Ovary (tissue), 9 donors: ENCODE data around the gene C11orf68. TPM values are rescaled to one million over a fixed set of nuclear protein-coding genes. Genes with fewer than 3 reads are reported as not detected.

Experiments
- DNase-seq, 5 donors: peaks; one replicate each; pipeline ENCODE4 v3.0.0-alpha.2; 2019 to 2020
- H3K27ac ChIP-seq, 2 donors: fragments of 200-600 bp; one replicate each; pipeline versions ENCODE4 v1.5.1 to v1.8.0; 2019 to 2022
- H3K27me3 ChIP-seq: fragments of 200-600 bp; one replicate; pipeline ENCODE4 v1.8.0; 2022
- H3K36me3 ChIP-seq: fragments of 200-600 bp; sonication (generic); one replicate; pipeline ENCODE4 v1.5.1; 2019
- H3K4me1 ChIP-seq: one replicate; pipeline ENCODE4 v1.8.1; 2013; ENCODE audit warnings: mild to moderate bottlenecking, moderate library complexity; ENCODE audit not compliant: insufficient read depth
- H3K4me3 ChIP-seq: fragments of 200-600 bp; sonication (generic); one replicate; pipeline ENCODE4 v1.5.1; 2017
- H3K9me3 ChIP-seq, 2 donors: fragments of 200-600 bp in 1 of 2; sonication (generic) in 1 of 2; one replicate each; pipeline versions ENCODE4 v1.5.1 to v1.8.1; 2013 to 2019; ENCODE audit warnings: mild to moderate bottlenecking in 1 of 2, moderate library complexity in 1 of 2
- CTCF ChIP-seq, 3 donors: fragments of 450-650 bp in 2 of 3; fragments of 200-600 bp in 1 of 3; IDR thresholded peaks; one replicate each; pipeline versions ENCODE4 v1.5.1 to v1.8.0; 2016 to 2022; ENCODE audit warnings: antibody characterized with exemption in 3 of 3, mild to moderate bottlenecking in 1 of 3
- EP300 ChIP-seq: sonication (generic); formaldehyde crosslinking; IDR thresholded peaks from one replicate; pipeline ENCODE4 v1.6.1; 2017; ENCODE audit warnings: antibody characterized with exemption
- POLR2A ChIP-seq: fragments of 450-650 bp; IDR thresholded peaks from one replicate; pipeline ENCODE4 v1.6.1; 2017; ENCODE audit warnings: antibody characterized with exemption, mild to moderate bottlenecking, moderate library complexity
- WGBS, 3 donors: extraction: QIAGEN DNeasy Blood & Tissue Kit in 1 of 3; methylation state at CpG; one replicate each; pipeline versions ENCODE4 v1.1.5 to v1.1.7; 2013 to 2017; 5-methylcytosine and 5-hydroxymethylcytosine counted together
- intact Hi-C, 4 donors: fragments of 100-400 bp; cut with DNase I; formaldehyde crosslinking; loops; one replicate each; pipeline versions ENCODE4 v1.11.0 to v1.15.1; 2022 to 2023
- polyA plus RNA-seq, 2 donors: library from polyadenylated mRNA; stranded (reverse); fragments of 200-250 nt in 1 of 2; fragments of 350-450 nt in 1 of 2; fragmentation: Illumina TruSeq in 1 of 2; extraction: RNeasy Lipid Tissue Mini Kit (QIAGEN cat#74804) in 1 of 2; gene quantifications; one replicate each; pipeline ENCODE4 v1.2.3, GENCODE V29; 2013 to 2014
- total RNA-seq, 7 donors: library from RNA; depleted of rRNA in 2 of 7; stranded (reverse); fragments of >200 nt in 2 of 7; fragmentation: NEBNext Ultra II Directional in 3 of 7; extraction: Animal tissue kit (Norgen Biotek cat#: 25700) in 3 of 7; gene quantifications; one replicate each; pipeline versions ENCODE4 v1.1.0 to v1.2.4, GENCODE V29; 2016 to 2023
- donor health status: DM: no; HTN: no; CAD: no; lungs with moderate emphysema.
- donor health status: DM: no; HTN: no; CAD: no.
- donor health status: Bipolar disorder and iron deficiency.
- donor health status: DM: yes; HTN: yes; CAD: no.
- donor health status: DM: no; HTN: no; CAD: no.
- donor health status: DM: yes; HTN: yes; CAD: no.

C11orf68 gene
- total and polyA plus RNA-seq, 9 donors, result 13.7 to 70.5 (median 38.4) TPM

- H3K27ac ChIP-seq, result no peak overlapping the region
- no peaks in the 10 kb centered on the region for H3K27me3 ChIP-seq
- no peak overlapping the region for H3K4me3 ChIP-seq
- H3K36me3 ChIP-seq, result no peaks in the 10 kb centered on the region
- peaks cover 4% of the 10 kb centered on the region for H3K4me1 ChIP-seq
- TF ChIP-seq EP300 (no peak), CTCF (IDR thresholded peaks at IDR 0.05) (no peak), POLR2A (no peak)
- no peak for DNase-seq
- 81 to 89% (median 84%) methylated on average over 5 of the region's 5 CpGs for WGBS, 3 donors
- no peaks in the 10 kb centered on the region for H3K9me3 ChIP-seq
- intact Hi-C loops, result no loop called here
Observed at GRCh38 chr11:65906602-65907001, 12.3 kb downstream of the C11orf68 start.

- no peak overlapping the region for H3K4me3 ChIP-seq
- 71 to 76% (median 73%) methylated on average over 8 of the region's 8 CpGs for WGBS, 3 donors
- TF ChIP-seq POLR2A (no peak), EP300 (no peak), CTCF (IDR thresholded peaks at IDR 0.05) (no peak)
- H3K36me3 ChIP-seq, result no peaks in the 10 kb centered on the region
- peaks cover 3% of the 10 kb centered on the region for H3K27me3 ChIP-seq
- no peak overlapping the region for H3K27ac ChIP-seq
- no peaks in the 10 kb centered on the region for H3K9me3 ChIP-seq
- peaks cover 2% of the 10 kb centered on the region for H3K4me1 ChIP-seq
- DNase-seq, result no peak
- intact Hi-C loops, result no loop called here
Observed at GRCh38 chr11:65903715-65904114, 15.1 kb downstream of the C11orf68 start.

- no peak overlapping the region for H3K27ac ChIP-seq
Observed at GRCh38 chr11:65903068-65903481, 15.8 kb downstream of the C11orf68 start.

GRCh38 chr11:65900899-65901180 lies 18.0 kb downstream of the C11orf68 start:
- Histone ChIP-seq H3K4me3 (no peak overlapping the region), H3K27ac (no peak overlapping the region), H3K9me3 (no peaks in the 10 kb centered on the region), H3K36me3 (no peaks in the 10 kb centered on the region), H3K4me1 (peaks cover 2% of the 10 kb centered on the region), H3K27me3 (peaks cover 4% of the 10 kb centered on the region)
- DNase-seq, result no peak
- 62 to 66% (median 64%) methylated on average over 11 of the region's 11 CpGs for WGBS, 3 donors
- intact Hi-C loops, result no loop called here
- TF ChIP-seq EP300 (no peak), CTCF (IDR thresholded peaks at IDR 0.05) (no peak), POLR2A (no peak)

More at GRCh38 chr11:65903068-65903481, 15.8 kb downstream of the C11orf68 start:
- TF ChIP-seq EP300, result no peak
- TF ChIP-seq POLR2A, result no peak
- TF ChIP-seq CTCF (IDR thresholded peaks at IDR 0.05), result no peak
- WGBS, 3 donors, result 18 to 31% (median 25%) methylated on average over 5 of the region's 5 CpGs
- no peaks in the 10 kb centered on the region for H3K36me3 ChIP-seq
- peaks cover 4% of the 10 kb centered on the region for H3K27me3 ChIP-seq
- intact Hi-C loops, result no loop called here
- peaks cover 2% of the 10 kb centered on the region for H3K4me1 ChIP-seq
- DNase-seq, result no peak
- no peak overlapping the region for H3K4me3 ChIP-seq
- H3K9me3 ChIP-seq, result no peaks in the 10 kb centered on the region
